ENCODE data around the gene CFAP54.

DNA sequence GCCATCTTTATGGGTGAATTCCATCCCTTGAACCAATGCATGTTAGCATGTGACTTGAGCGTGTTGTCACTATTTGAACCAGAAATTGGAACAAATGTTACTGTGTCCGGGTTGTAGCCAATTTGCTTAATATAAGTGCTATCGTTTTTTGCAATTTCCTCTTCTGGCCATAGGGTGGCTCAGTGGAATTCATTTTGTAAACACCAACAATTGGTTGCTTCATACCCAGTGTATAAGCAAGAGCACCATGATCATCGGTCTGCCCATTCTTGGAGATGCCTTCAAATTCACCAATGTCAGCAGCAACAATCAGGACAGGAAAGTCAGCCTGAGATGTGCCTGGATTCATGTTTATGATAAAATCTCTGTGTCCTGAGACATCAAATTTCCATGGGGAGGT is 412.7 kb downstream of the CFAP54 start:
- TF ChIP-seq, protein P1, sequence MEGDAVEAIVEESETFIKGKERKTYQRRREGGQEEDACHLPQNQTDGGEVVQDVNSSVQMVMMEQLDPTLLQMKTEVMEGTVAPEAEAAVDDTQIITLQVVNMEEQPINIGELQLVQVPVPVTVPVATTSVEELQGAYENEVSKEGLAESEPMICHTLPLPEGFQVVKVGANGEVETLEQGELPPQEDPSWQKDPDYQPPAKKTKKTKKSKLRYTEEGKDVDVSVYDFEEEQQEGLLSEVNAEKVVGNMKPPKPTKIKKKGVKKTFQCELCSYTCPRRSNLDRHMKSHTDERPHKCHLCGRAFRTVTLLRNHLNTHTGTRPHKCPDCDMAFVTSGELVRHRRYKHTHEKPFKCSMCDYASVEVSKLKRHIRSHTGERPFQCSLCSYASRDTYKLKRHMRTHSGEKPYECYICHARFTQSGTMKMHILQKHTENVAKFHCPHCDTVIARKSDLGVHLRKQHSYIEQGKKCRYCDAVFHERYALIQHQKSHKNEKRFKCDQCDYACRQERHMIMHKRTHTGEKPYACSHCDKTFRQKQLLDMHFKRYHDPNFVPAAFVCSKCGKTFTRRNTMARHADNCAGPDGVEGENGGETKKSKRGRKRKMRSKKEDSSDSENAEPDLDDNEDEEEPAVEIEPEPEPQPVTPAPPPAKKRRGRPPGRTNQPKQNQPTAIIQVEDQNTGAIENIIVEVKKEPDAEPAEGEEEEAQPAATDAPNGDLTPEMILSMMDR (conservative IDR thresholded peaks at IDR 0.05 in 1 of 2, IDR thresholded peaks at IDR 0.05 in 1 of 2; ENCODE audit: low read depth in 1 of 2, low read length in 2 of 2), result peak in 1 of 2 donors; percentile 9
- TF ChIP-seq EZH2 (IDR thresholded peaks at IDR 0.05; ENCODE audit: low read length, missing control alignments), result no peak

Data from fibroblast of lung (primary cell).